ENCODE results near the gene TLK1.

Gene TLK1

DNA sequence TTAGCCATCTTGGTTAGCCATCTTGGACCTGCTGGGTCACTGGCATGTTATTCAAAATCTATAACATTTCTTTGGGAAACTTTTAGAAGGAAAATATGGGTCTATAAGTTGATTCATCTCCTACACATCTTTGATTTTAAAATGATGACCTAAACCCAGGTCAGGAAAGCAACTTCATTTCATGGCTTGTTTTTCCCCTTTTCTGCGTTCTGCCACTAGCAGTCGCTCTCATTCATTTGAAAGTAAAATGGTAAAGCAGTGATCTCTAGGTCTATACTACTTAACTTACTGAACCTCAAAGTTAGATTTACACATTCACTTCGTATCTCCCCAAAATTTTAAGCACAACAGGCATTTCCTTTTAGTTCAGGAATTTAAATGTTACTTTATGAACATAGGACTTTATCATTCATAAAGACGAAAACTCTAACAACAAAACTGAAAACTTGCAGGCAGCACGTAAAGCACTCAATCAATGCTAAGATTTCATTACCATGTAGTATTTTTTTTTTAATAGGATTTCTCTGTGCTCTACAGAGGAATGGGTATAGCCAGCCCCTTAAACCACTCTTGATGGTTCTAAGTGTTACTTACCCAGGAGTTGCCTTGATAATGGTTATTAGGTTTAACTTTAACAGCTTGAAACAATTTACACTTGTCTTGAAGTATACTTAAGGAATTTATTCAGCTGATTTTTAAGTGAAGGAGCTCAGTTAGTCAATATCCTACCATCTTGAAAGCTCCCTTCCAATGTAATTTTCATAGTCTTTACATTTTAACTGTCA is 169.1 kb downstream of the TLK1 start:
- TF ChIP-seq, protein P1, sequence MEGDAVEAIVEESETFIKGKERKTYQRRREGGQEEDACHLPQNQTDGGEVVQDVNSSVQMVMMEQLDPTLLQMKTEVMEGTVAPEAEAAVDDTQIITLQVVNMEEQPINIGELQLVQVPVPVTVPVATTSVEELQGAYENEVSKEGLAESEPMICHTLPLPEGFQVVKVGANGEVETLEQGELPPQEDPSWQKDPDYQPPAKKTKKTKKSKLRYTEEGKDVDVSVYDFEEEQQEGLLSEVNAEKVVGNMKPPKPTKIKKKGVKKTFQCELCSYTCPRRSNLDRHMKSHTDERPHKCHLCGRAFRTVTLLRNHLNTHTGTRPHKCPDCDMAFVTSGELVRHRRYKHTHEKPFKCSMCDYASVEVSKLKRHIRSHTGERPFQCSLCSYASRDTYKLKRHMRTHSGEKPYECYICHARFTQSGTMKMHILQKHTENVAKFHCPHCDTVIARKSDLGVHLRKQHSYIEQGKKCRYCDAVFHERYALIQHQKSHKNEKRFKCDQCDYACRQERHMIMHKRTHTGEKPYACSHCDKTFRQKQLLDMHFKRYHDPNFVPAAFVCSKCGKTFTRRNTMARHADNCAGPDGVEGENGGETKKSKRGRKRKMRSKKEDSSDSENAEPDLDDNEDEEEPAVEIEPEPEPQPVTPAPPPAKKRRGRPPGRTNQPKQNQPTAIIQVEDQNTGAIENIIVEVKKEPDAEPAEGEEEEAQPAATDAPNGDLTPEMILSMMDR (IDR thresholded peaks at IDR 0.05; ENCODE audit: low read depth, low read length, missing control alignments), result no peak
- no peak overlapping the region for H3K4me3 ChIP-seq (ENCODE audit: low read depth, low read length)
- DNase-seq (ENCODE audit: low read depth), result no peak

GRCh38 chr2:170986566-170987258 is 174.0 kb downstream of the TLK1 start:
- no peak overlapping the region for H3K4me3 ChIP-seq (ENCODE audit: low read depth, low read length)
- DNase-seq (ENCODE audit: low read depth), result no peak
- TF ChIP-seq, protein P1 (IDR thresholded peaks at IDR 0.05; ENCODE audit: low read depth, low read length, missing control alignments), result no peak

- no peak for DNase-seq (ENCODE audit: low read depth)
- TF ChIP-seq, protein P1 (IDR thresholded peaks at IDR 0.05; ENCODE audit: low read depth, low read length, missing control alignments), result no peak
Observed at GRCh38 chr2:170985407-170985806, 175.3 kb downstream of the TLK1 start.

GRCh38 chr2:170984079-170984478 is 176.6 kb downstream of the TLK1 start:
- no peak for DNase-seq (ENCODE audit: low read depth)
- TF ChIP-seq, protein P1 (IDR thresholded peaks at IDR 0.05; ENCODE audit: low read depth, low read length, missing control alignments), result no peak
- no peak overlapping the region for H3K4me3 ChIP-seq (ENCODE audit: low read depth, low read length)

More at GRCh38 chr2:170985407-170985806, 175.3 kb downstream of the TLK1 start:
- no peak overlapping the region for H3K4me3 ChIP-seq (ENCODE audit: low read depth, low read length)

- DNase-seq (ENCODE audit: low read depth), result no peak
- TF ChIP-seq, protein P1 (IDR thresholded peaks at IDR 0.05; ENCODE audit: low read depth, low read length, missing control alignments), result no peak
- H3K4me3 ChIP-seq (ENCODE audit: low read depth, low read length), result no peak overlapping the region
Observed at GRCh38 chr2:170975943-170976270, 184.8 kb downstream of the TLK1 start.

DNA sequence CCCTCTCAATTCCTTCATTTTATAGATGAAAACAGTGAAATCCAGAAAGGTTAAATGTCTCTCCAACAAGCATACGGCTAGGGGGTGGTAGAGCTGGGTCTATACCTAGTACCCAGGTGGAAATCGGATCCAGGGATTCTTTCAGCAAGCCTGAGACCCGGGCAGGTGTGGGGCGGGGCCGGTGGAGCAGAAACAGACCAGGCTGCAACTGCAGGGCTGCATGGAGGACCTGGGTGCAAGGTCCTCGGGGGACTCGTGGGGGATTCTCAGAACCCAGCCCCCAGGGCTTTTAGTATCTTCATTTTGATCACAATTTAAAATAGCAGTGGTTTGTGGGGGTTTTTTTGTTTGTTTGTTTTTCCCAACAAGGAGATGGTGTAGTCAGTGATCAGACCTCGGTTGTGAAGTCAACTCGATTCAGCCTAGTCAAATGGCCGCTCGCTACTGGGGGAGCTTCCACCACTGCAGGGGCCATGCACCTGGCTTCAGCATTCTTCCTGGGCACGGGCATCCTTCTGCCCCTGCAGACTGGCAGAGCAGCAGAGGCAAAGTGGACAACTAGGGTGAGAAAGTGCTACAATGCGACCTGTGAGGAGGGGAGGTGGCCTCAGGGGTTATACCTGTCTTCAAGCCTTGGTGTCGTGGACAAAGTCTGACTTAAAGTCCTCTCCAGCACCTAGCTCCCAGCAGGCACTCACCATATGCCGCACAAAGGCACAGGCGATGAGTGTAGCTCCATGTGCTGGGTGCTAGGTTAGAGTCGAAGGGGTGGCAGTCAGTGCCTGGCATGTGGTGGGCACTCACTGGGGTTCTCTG is 185.4 kb downstream of the TLK1 start:
- no peak for DNase-seq (ENCODE audit: low read depth)
- no peak overlapping the region for H3K4me3 ChIP-seq (ENCODE audit: low read depth, low read length)
- TF ChIP-seq, protein P1 (IDR thresholded peaks at IDR 0.05; ENCODE audit: low read depth, low read length, missing control alignments), result no peak
